Epithelial cell of esophagus (primary cell): ENCODE measurements around the gene MAPK1IP1L.
"Not testable (repeated sequence)": the region's sequence is repeated elsewhere in the genome, so short reads cannot be mapped to it uniquely, and the experiment has no call there.

ENCODE experiments used
- DNase-seq: peaks from one replicate; pipeline ENCODE4 v3.0.0; 2010; ENCODE audit warnings: low read depth
- H3K4me3 ChIP-seq: 2 replicates; pipeline ENCODE4 v1.5.1; 2011; ENCODE audit warnings: mild to moderate bottlenecking, low read length, control low read depth
- CTCF ChIP-seq: IDR thresholded peaks from 2 replicates; pipeline ENCODE4 v1.5.1; 2011; ENCODE audit warnings: low read depth, mild to moderate bottlenecking, low read length, control low read depth, inconsistent platforms; ENCODE audit not compliant: insufficient read depth; ENCODE audit errors: missing control alignments

Gene MAPK1IP1L

GRCh38 chr14:55026793-55027561 is 24.5 kb upstream of the MAPK1IP1L start, which contains the start of the genes SOCS4 and WDHD1:
Gene SOCS4 (plus strand): TSS chr14:55027236. CDS start chr14:55043042, 15,806 bp downstream.
Gene WDHD1 (minus strand): TSS chr14:55027099. CDS start chr14:55026787, 312 bp downstream.
- peak within 1 kb of the TSS; percentile 63 for H3K4me3 ChIP-seq
- TF ChIP-seq CTCF = no peak
- DNase-seq = peak; percentile 95

DNA sequence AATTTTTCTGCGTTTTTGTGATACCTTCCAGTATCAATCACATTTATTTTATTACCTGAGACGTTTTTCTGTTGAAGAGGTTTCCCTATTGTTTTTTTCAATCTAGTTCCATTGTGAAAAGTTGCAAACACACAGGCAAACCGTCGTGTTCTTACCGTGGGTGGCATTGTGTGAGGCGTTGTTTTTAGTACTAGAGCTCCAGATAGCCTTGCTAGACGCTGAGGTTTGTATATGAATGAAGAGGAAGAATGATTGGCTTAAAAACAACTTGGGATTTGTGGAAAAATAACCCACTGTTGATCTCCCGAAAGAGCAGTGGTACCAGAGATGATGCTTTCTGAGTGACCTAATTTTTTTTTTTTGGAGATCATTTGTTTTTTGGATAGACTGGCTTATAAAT is 23.4 kb upstream of the MAPK1IP1L start:
- no peak for DNase-seq
- peak overlapping the region; percentile 63 for H3K4me3 ChIP-seq
- no peak for TF ChIP-seq CTCF

- peak overlapping the region; percentile 63 for H3K4me3 ChIP-seq
- no peak for TF ChIP-seq CTCF
- no peak for DNase-seq
These were observed 23.0 kb upstream of the MAPK1IP1L start for GRCh38 chr14:55028476-55028875.

- no peak for DNase-seq
- no peak overlapping the region for H3K4me3 ChIP-seq
- TF ChIP-seq CTCF = no peak
These were observed 20.3 kb upstream of the MAPK1IP1L start for GRCh38 chr14:55031190-55031589.

- not testable (repeated sequence) for DNase-seq, H3K4me3 ChIP-seq
These were observed 13.5 kb upstream of the MAPK1IP1L start for GRCh38 chr14:55037995-55038394.

GRCh38 chr14:55038708-55039107 is 12.7 kb upstream of the MAPK1IP1L start:
- DNase-seq = peak; percentile 64
- no peak for TF ChIP-seq CTCF
- no peak overlapping the region for H3K4me3 ChIP-seq

GRCh38 chr14:55043528-55043927 is 7.9 kb upstream of the MAPK1IP1L start:
- TF ChIP-seq CTCF = no peak
- DNase-seq = no peak
- H3K4me3 ChIP-seq = no peak overlapping the region
